Inferior parietal cortex (tissue), 1 donor: ENCODE results near the gene ADGRG6.

ENCODE experiments used
- DNase-seq: peaks from one replicate; pipeline ENCODE4 v3.0.0-alpha.2; 2016; ENCODE audit errors: extremely low spot score

Gene ADGRG6

DNA sequence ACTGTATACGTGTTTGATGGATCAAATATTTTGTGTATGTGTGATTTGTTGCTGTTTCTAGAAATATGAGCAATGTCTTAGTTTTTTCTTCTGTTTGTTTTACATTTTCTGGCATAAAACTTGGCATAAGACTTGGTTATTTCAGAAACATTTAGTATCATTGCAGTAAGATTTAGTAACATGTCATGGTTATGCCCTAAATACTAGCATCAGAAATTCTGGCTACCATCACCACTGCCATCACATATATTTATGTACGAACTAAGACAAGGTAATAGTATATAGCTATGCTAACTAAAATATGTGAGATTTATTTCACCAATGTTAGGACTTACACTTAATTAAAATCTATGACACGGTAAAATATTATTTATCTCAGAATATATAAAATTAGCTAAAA, 10.3 kb upstream of the ADGRG6 start:
- no peak for DNase-seq

DNA sequence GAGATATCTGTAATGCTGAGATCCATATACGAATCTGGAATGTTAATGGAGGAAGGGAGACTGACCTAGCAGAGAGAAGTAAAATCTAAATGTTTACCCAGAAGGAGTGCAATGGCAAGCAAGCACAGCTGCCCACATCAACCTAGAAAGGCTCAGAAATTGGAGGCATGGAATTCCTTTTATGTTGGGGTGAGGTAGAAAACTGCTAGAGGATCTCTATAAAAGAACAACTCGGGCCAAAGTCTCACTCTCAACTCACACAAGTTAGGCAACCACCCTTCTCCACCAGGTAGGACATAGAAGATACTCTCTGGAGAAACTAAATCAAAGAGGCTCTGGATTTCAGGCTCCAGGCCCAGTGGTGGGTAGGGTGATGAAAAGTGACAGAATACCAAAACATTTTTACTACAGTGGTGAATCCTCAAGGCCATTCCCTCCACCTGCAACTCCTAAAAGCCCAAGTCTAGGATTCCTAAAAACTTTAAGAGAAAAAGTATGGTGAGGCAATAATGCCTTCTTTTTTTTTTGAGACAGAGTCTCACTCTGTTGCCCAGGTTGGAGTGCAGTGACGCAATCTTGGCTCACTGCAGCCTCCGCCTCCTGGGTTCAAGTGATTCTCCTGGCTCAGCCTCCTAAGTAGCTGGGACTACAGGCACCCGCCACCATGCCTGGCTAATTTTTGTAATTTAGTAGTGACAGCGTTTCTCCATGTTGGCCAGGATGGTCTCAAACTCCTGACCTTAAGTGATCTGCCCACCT, 9.5 kb upstream of the ADGRG6 start:
- no peak for DNase-seq

GRCh38 chr6:142293121-142293520, 8.7 kb upstream of the ADGRG6 start:
- DNase-seq: no peak

GRCh38 chr6:142294679-142295078, 7.1 kb upstream of the ADGRG6 start:
- DNase-seq: no peak

- no peak for DNase-seq
Measured at GRCh38 chr6:142296975-142297604, 4.7 kb upstream of the ADGRG6 start.

GRCh38 chr6:142297605-142297995, 4.2 kb upstream of the ADGRG6 start:
- no peak for DNase-seq

DNA sequence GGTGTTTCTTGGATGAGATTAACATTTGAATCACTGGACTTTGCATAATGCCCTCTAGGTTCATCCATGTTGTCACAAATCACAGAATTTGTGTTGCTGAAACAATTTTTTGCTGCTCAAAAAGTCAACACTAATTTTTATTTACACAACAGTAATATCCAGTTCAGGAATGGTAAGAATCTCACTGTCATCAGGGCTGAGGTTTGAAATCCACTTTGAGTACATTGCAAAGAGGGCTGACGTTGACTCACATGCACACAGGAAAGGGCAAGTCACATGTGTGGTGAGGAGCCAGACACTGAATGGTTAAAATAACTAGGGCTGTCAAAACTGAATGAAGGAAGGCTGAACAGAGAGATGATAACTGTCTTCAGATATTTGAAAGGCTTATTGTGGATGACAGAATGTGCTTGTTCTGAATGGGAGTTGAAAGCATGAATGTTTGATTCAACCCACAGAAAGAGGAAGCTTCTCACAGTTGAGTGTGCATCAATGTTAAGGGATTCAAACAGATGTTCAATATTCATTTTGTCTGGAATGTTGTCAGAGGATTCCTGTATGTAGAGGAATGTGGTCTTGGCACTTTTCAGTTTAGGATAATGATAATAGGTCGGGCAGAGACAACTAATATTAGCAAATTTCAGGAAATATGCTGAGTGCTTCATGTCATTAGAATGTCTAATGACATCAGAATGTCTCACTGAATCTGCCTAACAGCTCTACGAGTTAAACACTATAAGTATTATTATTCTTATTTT, 3.6 kb upstream of the ADGRG6 start:
- DNase-seq: no peak

- DNase-seq: no peak
Measured at GRCh38 chr6:142300302-142300701, 1.5 kb upstream of the ADGRG6 start.

- DNase-seq: no peak
Measured at GRCh38 chr6:142300758-142301650, 803 bp upstream of the ADGRG6 start.

DNA sequence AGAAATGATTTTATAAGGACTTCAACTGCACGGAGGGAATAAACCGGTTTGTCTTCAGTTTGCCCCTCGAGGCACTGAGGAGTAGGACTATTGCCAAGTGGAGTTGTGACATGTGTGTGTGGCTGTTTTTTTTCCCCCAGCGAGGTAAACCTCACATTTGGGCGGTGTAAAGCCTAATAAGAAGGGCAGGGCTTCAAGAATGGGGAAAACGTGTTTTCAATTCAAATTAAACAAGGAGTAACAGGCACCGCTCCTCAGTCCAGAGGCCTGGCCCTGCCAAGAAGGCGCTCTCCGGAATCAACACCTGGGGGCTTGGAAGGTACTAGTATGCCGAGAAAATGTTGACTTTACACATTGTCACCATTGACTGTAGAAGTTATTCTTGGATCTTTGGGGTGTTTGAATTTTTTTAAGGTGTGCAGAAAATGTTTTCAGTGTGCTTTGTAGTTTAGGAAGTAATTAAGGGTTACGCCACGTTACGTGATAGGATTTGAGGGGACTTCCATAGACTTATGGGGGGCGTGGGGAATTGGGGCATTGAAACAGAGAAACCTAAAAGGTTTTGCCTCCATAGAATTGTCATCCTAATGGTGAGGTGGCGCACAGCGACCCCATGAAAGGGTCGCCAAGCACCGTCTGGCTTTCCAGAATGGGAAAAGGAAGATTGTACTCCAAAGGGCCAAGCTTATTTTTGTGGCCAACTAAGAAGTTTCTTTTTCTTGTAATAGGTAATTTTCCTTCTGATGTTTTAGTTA, 791 bp downstream of the ADGRG6 start:
- no peak for DNase-seq

- no peak for DNase-seq
Measured at GRCh38 chr6:142303176-142303533, 1.3 kb downstream of the ADGRG6 start.

GRCh38 chr6:142304241-142304640, 2.4 kb downstream of the ADGRG6 start:
- no peak for DNase-seq

DNA sequence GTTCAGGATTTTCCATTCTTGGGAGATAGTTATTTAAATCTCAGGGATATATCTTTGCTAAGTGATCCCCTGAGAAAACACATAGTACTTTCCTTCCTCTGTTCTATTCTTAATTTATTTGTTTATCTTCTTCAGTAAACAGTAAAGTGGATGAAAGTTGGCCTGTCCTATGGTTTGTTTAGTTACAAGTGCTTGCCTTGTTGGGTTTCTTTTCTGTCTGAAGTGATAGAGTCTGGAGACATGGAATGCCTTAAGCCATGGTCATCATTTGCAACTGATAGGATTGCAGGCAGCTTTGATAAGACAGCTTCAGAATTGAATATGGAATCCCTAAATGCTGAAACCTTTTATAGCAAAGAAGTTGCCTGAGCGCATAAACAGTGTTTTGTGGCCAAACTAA, 4.9 kb downstream of the ADGRG6 start:
- DNase-seq: no peak

DNA sequence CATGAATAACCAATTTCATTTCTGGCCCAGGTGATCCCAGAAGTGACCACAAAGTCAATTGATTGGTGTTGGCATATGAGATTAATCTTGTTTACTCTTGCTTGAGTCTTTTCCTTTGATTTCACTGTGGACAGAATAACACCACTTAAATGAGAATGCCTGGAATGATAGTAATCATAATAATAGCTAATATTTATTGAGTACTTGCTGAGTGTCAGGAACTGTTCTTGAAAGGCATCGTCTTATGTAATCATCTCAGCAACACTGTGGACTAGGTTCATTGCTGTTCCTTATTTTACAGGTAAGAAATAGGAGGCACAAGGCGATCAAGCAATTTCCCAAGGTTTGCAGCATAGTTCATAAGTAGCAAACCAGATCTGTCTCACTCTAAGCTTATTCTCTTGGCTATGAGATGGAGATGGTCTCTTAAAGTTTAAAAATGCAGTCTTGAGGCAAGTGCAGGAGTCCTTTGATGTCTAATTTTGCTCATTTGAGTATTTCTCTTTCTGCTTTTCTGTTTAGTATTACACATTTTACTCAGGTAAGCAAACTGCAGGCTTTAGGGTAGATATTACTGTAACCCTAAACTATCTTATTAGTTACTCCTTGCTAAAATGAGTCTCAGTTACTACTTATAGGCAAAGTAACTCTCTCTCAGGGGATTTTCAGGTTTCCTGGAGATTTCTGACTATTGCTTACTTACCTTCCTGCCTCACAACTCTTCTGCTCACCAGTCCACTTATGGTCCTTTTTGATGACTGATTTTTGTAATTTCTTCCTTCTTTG, 6.3 kb downstream of the ADGRG6 start:
- DNase-seq: no peak

DNA sequence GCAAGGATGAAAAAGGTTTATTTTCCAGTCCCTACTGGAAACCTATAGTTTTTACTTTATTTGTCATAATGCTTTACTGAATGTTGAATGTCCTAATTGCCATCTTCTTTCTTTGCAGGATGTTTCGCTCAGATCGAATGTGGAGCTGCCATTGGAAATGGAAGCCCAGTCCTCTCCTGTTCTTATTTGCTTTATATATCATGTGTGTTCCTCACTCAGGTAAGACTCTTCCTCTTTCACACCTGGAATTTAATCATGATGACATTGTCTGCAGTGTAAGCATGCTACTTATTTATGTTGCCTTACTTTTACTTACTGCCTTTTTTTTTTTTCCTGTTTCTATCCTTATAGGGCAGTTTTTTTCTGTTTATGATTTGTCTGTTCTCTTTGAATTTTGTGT, 7.6 kb downstream of the ADGRG6 start:
- no peak for DNase-seq

GRCh38 chr6:142313284-142313683, 11.5 kb downstream of the ADGRG6 start:
- no peak for DNase-seq

- no peak for DNase-seq
Measured at GRCh38 chr6:142316791-142317368, 15.1 kb downstream of the ADGRG6 start.

- DNase-seq: no peak
Measured at GRCh38 chr6:142318714-142319113, 16.9 kb downstream of the ADGRG6 start.

DNA sequence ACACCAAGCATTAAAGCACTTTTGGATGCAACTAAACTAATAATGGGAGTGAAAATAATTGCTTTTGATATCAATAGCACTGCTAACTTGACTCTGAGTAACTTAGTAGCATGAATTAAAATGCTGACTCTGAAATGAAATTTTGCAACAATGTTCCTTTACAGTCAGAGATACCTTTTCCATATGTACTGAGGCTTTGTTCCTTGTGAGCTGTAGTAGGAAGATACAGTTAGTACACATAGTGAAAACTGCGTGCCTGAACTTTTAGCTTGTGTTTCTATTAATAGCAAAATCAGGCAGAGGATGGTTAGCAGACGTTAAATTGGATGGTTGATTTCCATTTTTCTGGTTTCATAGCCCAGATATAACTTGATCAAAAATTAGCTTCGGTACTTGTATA, 18.6 kb downstream of the ADGRG6 start:
- no peak for DNase-seq

- no peak for DNase-seq
Measured at GRCh38 chr6:142321451-142321850, 19.6 kb downstream of the ADGRG6 start.
